GM21447 (cell line): ENCODE measurements around the gene POMT1.
A peak's percentile ranks its signal among the peaks of the same experiment; 100 is the strongest.
"Not testable (repeated sequence)": the region's sequence is repeated elsewhere in the genome, so short reads cannot be mapped to it uniquely, and the experiment has no call there.

ENCODE experiments used
- ATAC-seq: cut with Tn5 transposase; IDR thresholded peaks from one replicate; pipeline ENCODE4 v1.9.1; 2021; ENCODE audit not compliant: unreplicated experiment

POMT1 gene

GRCh38 chr9:131495785-131496184 lies 6.9 kb upstream of the POMT1 start:
- ATAC-seq, result no peak

DNA sequence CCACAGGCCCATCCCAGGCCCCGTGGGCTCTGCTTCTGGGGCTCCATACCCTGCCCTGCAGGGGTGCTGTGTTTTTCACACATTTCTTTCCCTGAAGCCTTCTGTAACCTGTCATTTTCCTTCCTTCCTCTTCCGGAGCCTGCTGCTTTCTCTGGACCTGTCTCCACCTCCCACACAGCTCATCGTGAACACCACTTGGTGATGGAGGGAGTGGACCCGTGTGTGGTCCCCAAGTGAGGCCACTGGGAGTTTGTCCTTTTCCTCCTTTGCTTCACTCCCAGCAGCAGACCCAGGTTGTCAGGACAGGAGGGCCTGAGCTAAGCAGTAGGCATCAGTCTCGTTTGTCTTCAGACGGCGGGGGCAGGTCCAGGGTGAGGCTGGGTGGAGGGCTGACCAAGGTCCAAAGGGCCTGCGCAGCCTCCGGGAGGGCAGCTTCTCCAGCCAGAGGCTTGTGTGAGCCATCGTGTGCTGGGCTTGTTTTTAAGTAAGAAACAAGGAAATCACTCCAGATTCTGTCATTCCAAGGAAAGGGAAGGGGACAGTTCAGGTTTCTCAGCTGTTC lies 5.8 kb upstream of the POMT1 start:
- no peak for ATAC-seq

- ATAC-seq, result no peak
Measured at GRCh38 chr9:131499254-131499767, 3.4 kb upstream of the POMT1 start.

GRCh38 chr9:131500377-131500776 lies 2.3 kb upstream of the POMT1 start:
- no peak for ATAC-seq

DNA sequence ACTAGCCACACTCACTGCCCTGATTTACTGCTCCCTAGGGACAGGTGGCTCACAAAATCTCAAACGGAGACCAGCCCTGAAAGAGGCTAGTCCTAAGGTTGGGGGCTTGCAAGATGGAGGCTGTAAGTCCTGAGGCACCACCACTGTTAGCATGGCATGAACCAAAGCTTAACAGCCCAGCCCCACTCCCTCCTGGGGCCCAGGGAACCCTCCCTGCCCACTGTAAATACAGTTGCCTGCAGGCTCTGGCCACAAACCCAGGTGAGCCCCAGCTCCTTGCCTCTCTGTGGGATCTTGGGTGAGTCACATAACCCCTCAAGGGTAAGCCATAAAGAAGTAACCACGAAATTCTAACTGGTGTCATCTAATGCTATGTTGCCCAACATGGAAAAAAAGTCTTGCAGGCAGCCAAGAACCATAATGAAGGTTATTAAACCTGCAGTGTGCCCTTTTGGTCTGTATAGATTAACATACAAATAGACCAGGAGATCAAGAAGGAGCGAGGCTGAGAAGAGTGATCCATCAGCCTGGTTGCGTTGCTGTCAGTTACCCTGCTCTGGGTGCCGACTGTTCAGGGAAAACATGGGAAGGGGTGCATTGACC lies 1.7 kb upstream of the POMT1 start:
- no peak for ATAC-seq

DNA sequence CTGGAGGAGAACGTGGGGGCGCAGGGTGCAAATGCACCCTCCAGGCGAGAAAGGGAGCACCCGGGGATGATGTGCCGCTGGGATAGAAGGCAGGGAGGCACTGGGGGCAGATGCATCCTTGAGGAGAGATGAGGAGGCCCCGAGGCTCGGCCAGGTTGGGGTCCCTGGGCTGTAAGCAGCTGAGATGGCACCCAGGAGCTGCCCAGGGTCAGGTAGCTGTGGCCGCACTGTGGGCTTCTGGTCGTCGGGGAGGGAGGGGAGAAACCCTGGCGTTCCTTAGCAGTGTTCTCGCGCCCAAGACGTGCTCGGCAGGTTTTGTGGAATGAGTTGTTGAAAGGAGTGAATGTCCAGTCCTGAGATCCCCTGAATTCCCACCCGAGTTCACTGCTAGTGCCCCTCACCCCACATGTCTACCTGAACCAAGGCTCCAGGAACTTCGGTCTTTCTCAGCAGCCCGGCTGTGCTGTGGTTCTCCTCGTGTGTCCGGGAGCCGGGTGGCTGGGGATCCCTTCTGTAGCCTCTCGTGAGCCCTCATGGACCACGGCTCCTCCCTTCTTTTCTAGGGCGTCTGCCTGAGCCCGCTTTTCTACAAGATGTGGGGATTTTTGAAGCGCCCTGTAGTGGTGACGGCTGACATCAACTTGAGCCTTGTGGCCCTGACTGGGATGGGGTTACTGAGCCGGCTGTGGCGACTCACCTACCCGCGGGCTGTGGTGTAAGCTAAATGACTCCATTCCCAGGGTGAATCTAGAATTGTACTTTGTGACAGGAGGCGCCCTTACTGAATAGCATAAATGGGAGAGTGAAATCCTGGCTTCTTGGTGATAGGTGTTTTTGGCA lies 1.1 kb downstream of the POMT1 start:
- ATAC-seq, result peak; percentile 12

GRCh38 chr9:131505012-131505411 lies 2.3 kb downstream of the POMT1 start:
- no peak for ATAC-seq

GRCh38 chr9:131511416-131511815 lies 8.7 kb downstream of the POMT1 start:
- ATAC-seq, result no peak

GRCh38 chr9:131511880-131512279 lies 9.2 kb downstream of the POMT1 start:
- ATAC-seq, result no peak

DNA sequence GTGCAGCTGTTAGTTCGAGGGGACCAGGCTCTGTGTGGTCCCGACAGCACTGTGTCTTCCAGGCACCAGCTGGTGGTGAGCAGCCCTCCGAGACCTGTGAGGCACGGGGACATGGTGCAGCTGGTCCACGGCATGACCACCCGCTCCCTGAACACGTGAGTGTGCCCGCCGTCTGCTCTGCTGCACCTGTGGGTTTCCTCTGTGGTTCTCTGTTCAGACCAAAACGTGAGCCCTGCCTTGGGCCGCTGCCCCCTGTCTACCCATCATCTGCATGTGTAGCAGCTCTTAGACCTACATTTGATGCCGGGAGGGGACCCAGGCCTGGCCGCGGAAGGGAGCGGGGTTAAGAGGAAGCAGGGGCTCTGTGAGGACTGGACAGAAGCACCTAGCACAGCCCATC lies 10.5 kb downstream of the POMT1 start:
- ATAC-seq, result no peak

DNA sequence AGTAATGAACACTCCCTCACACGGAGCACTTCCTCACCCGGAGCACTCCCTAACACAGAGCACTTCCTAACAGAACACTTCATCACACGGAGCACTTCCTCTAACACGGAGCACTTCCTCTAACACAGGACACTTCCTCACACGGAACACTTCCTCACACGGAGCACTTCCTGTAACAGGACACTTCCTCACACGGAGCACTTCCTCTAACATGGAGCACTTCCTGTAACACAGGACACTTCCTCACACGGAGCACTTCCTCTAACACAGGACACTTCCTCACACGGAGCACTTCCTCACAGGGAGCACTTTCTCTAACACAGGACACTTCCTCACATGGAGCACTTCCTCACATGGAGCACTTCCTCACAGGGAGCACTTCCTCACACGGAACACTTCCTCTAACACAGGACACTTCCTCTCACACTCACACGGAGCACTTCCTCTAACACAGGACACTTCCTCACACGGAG lies 12.9 kb downstream of the POMT1 start:
- not testable (repeated sequence) for ATAC-seq

- no peak for ATAC-seq
Measured at GRCh38 chr9:131516100-131516499, 13.4 kb downstream of the POMT1 start.

GRCh38 chr9:131516930-131517329 lies 14.2 kb downstream of the POMT1 start:
- ATAC-seq, result no peak

DNA sequence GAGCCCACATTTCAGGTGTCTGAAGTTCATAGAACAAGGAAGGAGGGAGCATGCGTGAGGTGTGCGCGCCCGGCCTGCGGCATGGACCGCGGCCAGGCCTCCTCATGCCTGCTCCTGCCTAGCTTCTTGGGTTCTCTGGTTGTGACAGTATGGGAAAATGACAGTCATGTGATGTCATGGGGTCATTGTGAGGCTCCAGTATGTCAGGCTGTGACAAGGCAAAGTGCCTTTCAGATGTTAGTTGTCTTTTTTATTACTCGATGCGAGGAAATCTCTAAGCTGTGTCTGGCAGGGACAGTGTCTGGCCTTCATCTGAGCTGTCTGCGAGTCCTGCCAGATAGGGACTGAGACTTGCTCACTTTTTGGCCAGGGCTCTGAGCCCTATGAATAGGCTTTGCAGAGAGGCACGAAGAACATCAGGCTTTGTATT lies 15.1 kb downstream of the POMT1 start:
- no peak for ATAC-seq

DNA sequence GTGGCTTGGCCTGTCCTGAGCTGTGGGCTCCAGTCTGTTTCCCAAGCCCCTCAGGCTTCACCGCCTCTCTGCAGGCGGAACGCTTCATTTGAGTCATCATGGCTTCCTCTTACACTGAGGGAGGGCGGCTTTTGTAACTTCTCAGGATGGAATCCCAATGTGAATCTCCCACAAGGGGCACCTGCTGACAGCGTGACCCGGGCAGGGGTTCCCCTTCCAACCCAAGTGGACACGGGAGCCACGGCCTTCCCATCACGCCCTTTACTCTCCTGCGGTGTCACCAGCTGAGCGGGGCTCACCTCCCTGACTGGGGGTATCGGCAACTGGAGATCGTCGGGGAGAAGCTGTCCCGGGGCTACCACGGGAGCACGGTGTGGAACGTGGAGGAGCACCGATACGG lies 15.8 kb downstream of the POMT1 start:
- ATAC-seq, result no peak

DNA sequence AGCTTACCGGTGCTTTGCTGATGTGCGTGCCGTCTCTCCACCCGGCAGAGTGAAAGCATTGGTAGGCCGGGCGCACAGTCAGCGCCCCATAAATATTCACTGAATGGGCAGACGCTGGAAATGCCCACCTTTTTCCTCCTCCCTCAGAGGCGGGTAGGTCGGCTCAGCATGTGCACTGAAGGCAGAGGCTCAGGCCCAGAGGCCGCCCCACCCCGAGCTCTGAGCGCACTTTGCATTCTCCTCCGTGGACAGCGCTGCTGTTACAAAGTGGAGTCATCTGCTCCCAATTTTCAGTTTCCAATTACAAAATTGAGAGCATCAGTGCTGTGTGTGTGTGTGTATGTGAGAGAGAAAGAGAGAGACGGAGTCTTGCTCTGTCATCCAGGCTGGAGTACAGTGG lies 17.8 kb downstream of the POMT1 start:
- no peak for ATAC-seq

- ATAC-seq, result no peak
Measured at GRCh38 chr9:131521203-131521602, 18.5 kb downstream of the POMT1 start.

DNA sequence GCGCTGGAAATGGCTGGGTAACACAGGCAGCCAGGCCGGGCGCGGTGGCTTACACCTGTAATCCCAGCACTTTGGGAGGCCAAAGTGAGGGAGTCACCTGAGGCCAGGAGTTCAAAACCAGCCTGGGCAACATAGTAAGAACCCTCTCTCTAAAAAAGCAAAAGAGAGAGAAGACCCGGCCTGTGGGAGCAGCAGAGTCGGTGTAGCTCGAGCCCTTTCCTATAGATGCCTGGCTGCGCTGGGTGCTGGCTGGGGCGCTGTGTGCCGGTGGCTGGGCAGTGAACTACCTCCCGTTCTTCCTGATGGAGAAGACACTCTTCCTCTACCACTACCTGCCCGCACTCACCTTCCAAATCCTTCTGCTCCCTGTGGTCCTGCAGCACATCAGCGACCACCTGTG lies 19.1 kb downstream of the POMT1 start:
- no peak for ATAC-seq

DNA sequence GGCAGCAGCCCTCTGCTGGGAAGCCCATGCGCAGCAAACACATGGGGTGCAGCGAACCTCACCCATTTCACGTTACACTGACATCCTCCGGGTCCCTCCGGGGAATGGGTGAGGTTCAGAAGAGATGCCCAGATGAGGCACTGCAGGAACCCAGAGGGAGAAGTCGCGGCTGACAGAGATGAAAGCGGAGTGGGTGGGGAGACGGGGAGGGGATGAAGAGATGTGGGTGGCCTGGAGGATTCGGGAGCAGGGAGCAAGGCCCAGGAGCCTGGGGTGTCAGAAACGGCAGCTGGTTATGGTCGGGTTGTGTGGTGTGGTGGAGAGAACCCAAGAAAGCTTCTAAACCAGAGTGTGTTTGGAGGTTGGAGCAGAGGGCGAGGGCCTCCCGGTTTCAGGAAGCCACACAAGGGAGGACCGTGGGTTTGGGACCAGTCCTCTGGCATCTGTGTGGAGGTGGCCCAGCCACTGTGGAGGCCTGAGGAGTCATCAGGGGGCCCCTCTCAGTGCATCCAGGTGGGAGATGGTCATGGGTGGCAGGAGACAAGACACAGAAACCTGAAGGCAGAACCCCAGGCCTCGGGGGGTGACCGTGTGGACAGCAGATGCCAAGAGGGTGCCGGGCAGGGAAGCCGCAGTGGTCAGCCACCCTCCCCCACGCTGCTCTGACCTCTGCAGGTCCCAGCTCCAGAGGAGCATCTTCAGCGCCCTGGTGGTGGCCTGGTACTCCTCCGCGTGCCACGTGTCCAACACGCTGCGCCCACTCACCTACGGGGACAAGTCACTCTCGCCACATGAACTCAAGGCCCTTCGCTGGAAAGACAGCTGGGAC lies 19.8 kb downstream of the POMT1 start:
- no peak for ATAC-seq

DNA sequence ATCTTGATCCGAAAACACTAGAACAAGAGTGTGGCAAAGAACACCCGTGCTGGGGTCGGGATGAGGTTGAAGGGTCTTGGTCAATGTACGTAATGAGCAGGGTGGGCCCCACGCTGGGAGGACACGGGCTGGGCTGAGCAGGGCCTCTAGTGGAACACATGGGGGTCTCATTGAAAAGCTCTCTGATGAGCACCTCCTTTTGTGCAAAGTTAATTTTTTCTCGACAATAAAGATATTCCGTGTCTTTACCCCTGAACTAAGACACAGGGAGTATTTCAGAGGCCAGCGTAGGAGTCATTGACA lies 20.3 kb downstream of the POMT1 start:
- ATAC-seq, result no peak
